NCI-H345 treated with DMSO at 0.1 percent for 48 hours (cell line): Measurements from ENCODE around the gene GORASP1.
A peak's percentile ranks its signal among the peaks of the same experiment; 100 is the strongest.
"Not testable (repeated sequence)": the region's sequence is repeated elsewhere in the genome, so short reads cannot be mapped to it uniquely, and the experiment has no call there.

Experiments
- DNase-seq: peaks from one replicate; lab custom pipeline; 2025; ENCODE audit not compliant: unreplicated experiment; lab: John Stamatoyannopoulos, UW

GORASP1 gene

GRCh38 chr3:39075910-39076309 is 31.5 kb downstream of the GORASP1 start:
- DNase-seq = no peak

- no peak for DNase-seq
These were observed 38.9 kb downstream of the GORASP1 start for GRCh38 chr3:39068556-39068955.

- DNase-seq = no peak
These were observed 40.1 kb downstream of the GORASP1 start for GRCh38 chr3:39067286-39067685.

- DNase-seq = no peak
These were observed 42.2 kb downstream of the GORASP1 start for GRCh38 chr3:39065197-39065596.

- no peak for DNase-seq
These were observed 42.8 kb downstream of the GORASP1 start for GRCh38 chr3:39064646-39065045.

- no peak for DNase-seq
These were observed 44.3 kb downstream of the GORASP1 start for GRCh38 chr3:39063143-39063542.

- DNase-seq = no peak
These were observed 45.2 kb downstream of the GORASP1 start for GRCh38 chr3:39062180-39062579.

GRCh38 chr3:39061228-39061627 is 46.2 kb downstream of the GORASP1 start:
- DNase-seq = not testable (repeated sequence)

- no peak for DNase-seq
These were observed 51.3 kb downstream of the GORASP1 start for GRCh38 chr3:39056151-39056550.

GRCh38 chr3:39053696-39054095 is 53.7 kb downstream of the GORASP1 start:
- DNase-seq = no peak

GRCh38 chr3:39052583-39052982 is 54.8 kb downstream of the GORASP1 start:
- DNase-seq = no peak

- DNase-seq = peak; percentile 76
These were observed 55.5 kb downstream of the GORASP1 start, which contains the start of the genes SCN11A and WDR48 for GRCh38 chr3:39051649-39052561. SCN11A (minus strand) TSS chr3:39051944; CDS start chr3:38950362, 101,582 bp downstream. WDR48 (plus strand) TSS chr3:39052016; CDS start chr3:39052026, 10 bp downstream.

- DNase-seq = no peak
These were observed 57.4 kb downstream of the GORASP1 start for GRCh38 chr3:39050029-39050428.
